NOMO-1 treated with DMSO at 0.1 percent for 48 hours (cell line): ENCODE results near the gene LDB3.

Source experiments
- DNase-seq: peaks from one replicate; lab custom pipeline; 2025; ENCODE audit not compliant: unreplicated experiment; lab: John Stamatoyannopoulos, UW

LDB3 gene

DNA sequence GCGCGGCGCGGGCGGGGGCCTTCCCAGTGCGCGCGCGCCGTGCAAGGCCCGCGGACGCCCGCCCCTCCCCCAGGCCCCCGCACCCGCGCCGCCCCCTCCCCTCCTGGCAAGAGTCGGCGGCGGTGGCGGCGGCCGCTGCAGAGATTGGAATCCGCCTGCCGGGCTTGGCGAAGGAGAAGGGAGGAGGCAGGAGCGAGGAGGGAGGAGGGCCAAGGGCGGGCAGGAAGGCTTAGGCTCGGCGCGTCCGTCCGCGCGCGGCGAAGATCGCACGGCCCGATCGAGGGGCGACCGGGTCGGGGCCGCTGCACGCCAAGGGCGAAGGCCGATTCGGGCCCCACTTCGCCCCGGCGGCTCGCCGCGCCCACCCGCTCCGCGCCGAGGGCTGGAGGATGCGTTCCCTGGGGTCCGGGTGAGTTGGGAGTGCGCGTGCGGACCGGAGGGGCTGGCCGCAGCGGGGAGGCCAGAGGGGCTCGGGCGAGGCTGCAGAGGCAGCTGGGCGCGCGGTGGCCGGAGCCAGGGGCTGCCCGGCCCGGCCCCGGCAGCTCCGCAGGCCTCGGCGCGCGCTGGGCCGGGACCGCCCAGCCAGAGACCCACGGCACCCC, 88.3 kb downstream of the LDB3 start, which contains the start of gene BMPR1A:
Gene BMPR1A (plus strand): TSS at position 109 of the 602 bp plus-strand sequence. CDS start 119,400 bp downstream, outside the sequence.
- no peak for DNase-seq

DNA sequence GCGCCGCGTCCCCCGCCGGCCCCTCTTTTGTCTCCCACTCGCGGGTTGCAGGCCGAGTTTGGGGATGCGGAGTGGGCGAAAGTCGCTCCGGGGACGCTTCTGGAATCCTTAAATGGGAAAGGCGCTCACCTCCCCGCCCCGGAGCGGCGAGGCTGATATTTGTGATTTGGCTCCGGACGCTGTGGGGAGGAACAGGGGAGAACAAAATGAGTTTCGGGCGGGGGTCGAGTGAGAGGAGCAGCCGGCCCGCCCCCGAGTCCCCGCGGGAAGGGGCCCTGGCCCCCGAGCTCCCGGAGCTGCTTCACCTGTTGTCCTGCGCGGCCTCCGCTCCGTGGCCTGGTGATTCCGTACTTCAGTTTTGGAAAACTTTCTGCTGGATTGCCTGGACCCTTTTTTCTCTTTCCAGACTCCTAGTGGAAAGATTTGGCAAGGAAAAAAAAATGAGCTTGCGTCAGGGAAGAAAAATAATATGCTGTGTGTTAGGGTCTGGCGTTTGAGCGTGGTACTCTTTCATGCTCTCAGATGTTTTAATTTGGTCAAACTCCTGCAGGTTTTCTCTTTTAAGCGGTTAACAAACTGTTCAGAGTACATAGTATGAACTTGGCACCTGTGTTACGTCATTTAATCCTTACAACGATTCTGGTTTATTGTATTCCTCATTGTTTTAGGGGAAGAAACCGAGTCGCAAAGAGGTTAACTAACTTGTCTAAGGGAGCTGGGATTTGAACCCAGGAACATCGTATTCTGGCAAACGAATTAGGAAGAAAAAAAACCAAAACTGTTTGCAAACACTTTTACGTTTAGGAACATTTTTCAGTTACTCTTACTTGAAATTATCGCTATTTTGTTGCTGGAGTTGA, 89.0 kb downstream of the LDB3 start:
- DNase-seq, result peak; percentile 7

DNA sequence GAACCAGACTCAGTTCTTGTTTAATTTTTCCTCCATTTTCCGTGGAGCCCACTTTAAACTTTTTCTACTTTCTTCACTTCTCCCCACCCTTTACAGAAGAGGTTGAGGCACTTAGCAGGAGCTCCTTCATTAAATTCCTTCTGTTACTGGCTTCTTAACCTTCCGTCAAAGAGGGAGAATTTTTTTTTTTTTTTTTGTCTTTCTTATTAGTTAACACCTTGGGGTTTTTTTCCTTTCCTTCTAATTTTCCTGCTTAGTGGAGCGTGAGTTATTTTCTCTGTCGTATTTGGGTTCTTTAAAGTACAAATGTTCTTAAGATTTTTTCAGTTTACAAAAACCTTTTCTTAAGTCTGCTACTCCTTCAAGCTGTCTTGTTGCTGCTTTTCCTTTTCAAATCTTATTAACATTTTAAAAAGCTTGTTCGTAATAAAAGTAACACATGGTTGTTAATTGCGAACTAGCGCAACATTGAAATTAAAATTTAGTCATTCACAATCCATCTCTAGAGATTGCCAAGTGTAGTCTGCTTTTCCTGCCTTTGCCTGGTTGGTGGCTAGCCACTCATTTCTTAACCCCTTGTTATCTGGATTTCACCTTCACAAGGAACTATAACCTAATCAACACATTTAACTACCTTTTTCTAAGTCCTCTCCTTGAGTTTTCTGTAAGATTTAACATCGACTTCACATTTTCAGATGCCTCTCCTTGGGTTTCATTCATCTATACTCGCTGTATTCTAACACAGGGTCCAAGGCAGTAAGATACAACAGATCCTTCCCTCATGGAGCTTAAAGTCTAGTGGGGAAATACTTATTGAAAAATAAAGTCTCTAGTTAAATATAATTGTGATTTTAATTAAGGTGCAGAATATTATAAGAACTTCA, 90.1 kb downstream of the LDB3 start:
- peak; percentile 27 for DNase-seq

DNA sequence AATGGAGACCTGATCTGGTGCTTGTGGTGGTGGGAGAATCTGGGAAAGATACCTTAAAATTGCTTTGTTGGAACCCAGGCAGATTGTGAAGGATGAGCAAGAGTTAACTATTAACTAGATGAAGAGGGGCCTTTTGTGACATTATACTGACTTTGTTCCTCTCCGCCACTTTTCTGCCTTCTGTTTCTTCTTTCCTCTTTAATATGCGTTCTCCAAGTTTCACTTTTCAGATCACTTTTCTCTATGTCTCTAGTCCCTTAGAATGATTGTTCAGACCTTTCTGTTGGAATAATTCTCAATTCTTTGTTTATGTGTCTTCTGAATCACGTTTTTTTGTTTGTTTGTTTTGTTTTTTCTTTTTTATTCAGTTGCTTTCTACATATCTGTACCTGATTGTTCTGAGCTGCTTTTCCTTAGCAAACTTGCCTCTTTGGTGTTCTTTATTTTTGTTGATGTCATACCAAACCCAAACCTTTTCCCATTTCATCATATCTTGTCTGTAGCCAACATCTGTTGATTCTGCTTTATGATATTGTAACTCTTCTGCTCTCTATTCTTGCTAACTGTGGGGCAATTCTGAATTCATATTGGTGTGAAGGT, 90.9 kb downstream of the LDB3 start:
- peak; percentile 64 for DNase-seq

- DNase-seq, result no peak
These were observed 95.1 kb downstream of the LDB3 start for GRCh38 chr10:86763404-86763803.

- DNase-seq, result no peak
These were observed 97.2 kb downstream of the LDB3 start for GRCh38 chr10:86765548-86765947.

- no peak for DNase-seq
These were observed 100.2 kb downstream of the LDB3 start for GRCh38 chr10:86768412-86769062.

- DNase-seq, result no peak
These were observed 101.7 kb downstream of the LDB3 start for GRCh38 chr10:86769991-86770390.

- no peak for DNase-seq
These were observed 102.2 kb downstream of the LDB3 start for GRCh38 chr10:86770412-86770960.

- DNase-seq, result no peak
These were observed 105.2 kb downstream of the LDB3 start for GRCh38 chr10:86773498-86773897.

GRCh38 chr10:86775056-86775869, 107.0 kb downstream of the LDB3 start:
- no peak for DNase-seq

DNA sequence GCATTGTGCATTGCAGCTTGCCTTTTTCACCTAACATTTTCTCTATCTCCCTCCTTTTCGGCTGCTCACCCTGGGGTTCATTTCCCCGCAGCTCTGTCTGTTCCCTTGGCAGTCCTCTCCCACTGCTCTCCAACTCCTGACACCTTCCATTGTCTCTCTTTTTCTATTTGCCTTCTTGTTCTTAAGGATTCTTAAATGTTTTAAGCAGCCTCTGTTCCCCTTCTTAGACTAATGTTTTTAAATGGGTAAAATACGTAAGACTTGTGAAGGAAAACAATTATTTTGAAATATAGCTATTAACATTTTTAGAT, 107.5 kb downstream of the LDB3 start:
- no peak for DNase-seq

DNA sequence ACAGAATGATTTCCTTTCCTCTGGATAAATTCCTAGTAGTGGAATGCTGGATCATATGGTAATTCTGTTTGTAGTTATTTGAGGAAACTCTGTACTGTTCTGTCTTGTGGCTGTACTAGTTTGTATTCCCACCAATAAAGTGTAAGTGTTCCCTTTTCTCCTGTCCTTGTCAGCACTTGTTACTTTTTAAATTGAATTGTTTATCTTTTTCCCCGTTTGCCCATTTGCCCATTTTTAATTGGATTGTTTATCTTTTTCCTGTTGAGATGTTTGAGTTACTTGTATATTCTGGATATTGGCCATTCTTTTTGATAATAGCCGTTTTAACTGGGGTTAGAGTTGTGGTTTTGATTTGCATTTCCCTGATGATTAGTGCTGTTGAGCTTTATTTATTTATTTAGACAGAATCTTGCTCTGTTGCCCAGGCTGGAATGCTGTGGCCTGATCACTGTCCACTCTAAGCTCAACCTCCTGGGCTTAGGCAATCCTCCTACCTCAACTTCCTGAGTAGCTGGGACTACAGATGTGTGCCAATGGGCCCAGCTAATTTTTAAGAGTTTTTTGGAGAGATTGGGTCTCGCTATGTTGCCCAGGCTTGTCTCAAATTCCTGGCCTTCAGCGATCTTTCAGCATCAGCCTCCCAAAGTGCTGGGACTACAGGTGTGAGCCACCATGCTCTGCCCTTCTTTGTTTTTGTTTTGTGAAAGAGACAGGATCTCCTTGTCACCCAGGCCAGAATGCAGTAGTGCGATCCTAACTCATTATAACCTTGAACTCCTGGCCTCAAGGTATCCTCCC, 111.1 kb downstream of the LDB3 start:
- DNase-seq, result no peak

- no peak for DNase-seq
These were observed 114.5 kb downstream of the LDB3 start for GRCh38 chr10:86782701-86783418.

DNA sequence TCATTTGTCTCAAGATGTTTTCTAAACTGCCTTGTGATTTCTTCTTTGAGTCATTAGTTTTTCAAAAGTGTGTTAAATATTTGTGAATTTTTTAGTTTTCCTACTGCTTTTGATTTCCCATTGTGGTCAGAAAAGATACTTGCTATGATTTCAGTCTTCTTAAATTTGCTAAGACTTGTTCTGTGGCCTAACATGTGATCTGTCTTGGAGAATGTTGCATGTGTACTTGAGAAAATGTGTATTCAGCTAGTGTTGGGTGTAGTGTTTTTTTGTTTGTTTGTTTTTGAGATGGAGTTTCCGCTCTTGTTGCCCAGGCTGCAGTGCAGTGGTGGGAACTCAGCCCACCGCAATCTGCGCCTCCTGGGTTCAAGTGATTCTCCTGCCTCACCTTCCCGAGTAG, 116.7 kb downstream of the LDB3 start:
- DNase-seq, result no peak
